C4-2B (cell line): ENCODE measurements around the gene STAT6.

ENCODE experiments used
- ZFX ChIP-seq: fragments of 450-650 bp; IDR thresholded peaks from 2 replicates; pipeline ENCODE4 v1.6.1; 2017
- TF ChIP-seq, protein P1 (sequence below): fragments of 450-650 bp; conservative IDR thresholded peaks from 2 replicates; pipeline ENCODE4 v1.5.1; 2017; ENCODE audit warnings: mild to moderate bottlenecking

- TF ChIP-seq, protein P1, sequence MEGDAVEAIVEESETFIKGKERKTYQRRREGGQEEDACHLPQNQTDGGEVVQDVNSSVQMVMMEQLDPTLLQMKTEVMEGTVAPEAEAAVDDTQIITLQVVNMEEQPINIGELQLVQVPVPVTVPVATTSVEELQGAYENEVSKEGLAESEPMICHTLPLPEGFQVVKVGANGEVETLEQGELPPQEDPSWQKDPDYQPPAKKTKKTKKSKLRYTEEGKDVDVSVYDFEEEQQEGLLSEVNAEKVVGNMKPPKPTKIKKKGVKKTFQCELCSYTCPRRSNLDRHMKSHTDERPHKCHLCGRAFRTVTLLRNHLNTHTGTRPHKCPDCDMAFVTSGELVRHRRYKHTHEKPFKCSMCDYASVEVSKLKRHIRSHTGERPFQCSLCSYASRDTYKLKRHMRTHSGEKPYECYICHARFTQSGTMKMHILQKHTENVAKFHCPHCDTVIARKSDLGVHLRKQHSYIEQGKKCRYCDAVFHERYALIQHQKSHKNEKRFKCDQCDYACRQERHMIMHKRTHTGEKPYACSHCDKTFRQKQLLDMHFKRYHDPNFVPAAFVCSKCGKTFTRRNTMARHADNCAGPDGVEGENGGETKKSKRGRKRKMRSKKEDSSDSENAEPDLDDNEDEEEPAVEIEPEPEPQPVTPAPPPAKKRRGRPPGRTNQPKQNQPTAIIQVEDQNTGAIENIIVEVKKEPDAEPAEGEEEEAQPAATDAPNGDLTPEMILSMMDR, result no peak
- TF ChIP-seq ZFX, result no peak
These were observed 30.3 kb downstream of the STAT6 start for GRCh38 chr12:57080855-57081254.
